Chondrocyte (in vitro differentiated cells): Measurements from ENCODE around the gene NUP210. TPM values are rescaled to one million over a fixed set of nuclear protein-coding genes. Genes with fewer than 3 reads are reported as not detected.
A peak's percentile ranks its signal among the peaks of the same experiment; 100 is the strongest.

ENCODE experiments used
- DNase-seq: peaks from one replicate; pipeline ENCODE4 v3.0.0; 2021; ENCODE audit warnings: mixed read lengths, low spot score
- H3K27ac Mint-ChIP-seq: one replicate; pipeline ENCODE4 v1.8.0; 2021; ENCODE audit warnings: mild to moderate bottlenecking, moderate library complexity, mixed read lengths; ENCODE audit not compliant: unreplicated experiment
- H3K27me3 Mint-ChIP-seq: 2 replicates; pipeline ENCODE4 v1.8.0; 2021; ENCODE audit warnings: low read depth, mixed read lengths
- H3K36me3 Mint-ChIP-seq: 2 replicates; pipeline ENCODE4 v1.8.0; 2021; ENCODE audit warnings: low read depth, mixed read lengths
- H3K4me1 Mint-ChIP-seq: 2 replicates; pipeline ENCODE4 v1.8.0; 2021; ENCODE audit warnings: low read depth, mild to moderate bottlenecking, mixed read lengths
- H3K4me3 Mint-ChIP-seq: one replicate; pipeline ENCODE4 v1.8.0; 2021; ENCODE audit warnings: mild to moderate bottlenecking, moderate library complexity, mixed read lengths; ENCODE audit not compliant: unreplicated experiment
- H3K9me3 Mint-ChIP-seq: 2 replicates; pipeline ENCODE4 v1.8.0; 2021; ENCODE audit warnings: low read depth, mixed read lengths
- total RNA-seq: library from RNA; stranded (reverse); gene quantifications from 3 replicates; pipeline ENCODE4 v1.2.1, GENCODE V29; 2021
- TF ChIP-seq, protein P1 (sequence below): fragments of 200-600 bp; sonication (generic); IDR thresholded peaks from 2 replicates; pipeline ENCODE4 v1.5.0; 2021; ENCODE audit warnings: antibody characterized with exemption, mild to moderate bottlenecking, moderate library complexity

Gene NUP210
- total RNA-seq, 1 donor from 2014 or later: 0.72 TPM

DNA sequence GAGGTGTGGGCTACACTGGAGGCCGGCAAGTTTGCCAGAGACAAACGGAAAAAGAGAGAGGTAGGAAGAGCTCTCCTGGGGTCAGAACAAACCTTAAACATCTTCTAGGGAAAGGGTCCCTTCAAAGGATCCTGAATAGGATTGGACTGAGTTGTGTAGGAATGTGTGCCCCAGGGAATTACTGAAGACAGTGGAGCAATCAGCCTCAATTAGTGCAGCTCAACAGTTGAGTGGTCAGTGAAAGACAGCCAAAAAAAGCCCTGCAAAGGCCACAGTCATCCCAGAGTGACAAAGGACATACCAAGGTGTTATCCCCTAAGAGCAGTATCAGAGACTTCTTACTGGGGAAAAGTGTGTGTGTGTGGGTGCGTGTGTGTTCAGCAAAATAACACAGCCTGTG is 70.3 kb downstream of the NUP210 start:
- Mint-ChIP-seq H3K27ac (no peak overlapping the region), H3K9me3 (no peaks in the 10 kb centered on the region)

DNA sequence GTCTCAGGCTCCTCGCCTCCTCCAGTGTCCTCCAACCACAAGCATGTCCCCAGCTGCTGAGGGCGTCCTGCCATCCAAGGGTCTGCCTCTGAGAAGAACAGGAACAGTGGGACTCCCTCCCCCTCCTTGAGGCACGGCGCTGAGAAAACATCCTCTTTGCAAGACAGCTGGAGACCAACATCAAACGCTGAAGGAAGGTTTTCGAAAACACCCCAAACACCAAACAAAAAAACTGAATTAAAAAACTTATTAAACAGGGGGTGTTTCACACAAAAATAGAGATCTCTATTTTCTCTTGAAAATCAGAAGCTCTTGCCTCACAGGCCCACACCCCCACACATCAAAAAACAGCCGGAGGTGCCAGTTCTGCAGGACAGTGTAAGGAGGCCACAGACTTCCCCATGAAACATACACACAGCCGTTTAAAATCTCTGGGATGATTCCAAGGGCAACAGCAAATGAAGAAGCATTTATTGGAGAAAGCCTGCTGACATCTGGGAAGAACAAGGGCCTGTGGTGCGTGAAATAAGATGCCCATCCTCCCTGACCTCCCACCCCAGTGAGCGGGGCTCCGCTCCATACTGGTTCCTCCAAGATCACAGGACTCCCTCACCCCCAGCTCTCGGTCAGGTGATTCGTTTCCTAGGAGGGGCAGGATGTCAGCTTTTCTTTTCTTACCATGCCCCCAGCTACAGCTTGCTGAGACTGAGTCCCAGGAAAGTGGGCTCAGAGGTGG is 71.3 kb downstream of the NUP210 start:
- TF ChIP-seq, protein P1, sequence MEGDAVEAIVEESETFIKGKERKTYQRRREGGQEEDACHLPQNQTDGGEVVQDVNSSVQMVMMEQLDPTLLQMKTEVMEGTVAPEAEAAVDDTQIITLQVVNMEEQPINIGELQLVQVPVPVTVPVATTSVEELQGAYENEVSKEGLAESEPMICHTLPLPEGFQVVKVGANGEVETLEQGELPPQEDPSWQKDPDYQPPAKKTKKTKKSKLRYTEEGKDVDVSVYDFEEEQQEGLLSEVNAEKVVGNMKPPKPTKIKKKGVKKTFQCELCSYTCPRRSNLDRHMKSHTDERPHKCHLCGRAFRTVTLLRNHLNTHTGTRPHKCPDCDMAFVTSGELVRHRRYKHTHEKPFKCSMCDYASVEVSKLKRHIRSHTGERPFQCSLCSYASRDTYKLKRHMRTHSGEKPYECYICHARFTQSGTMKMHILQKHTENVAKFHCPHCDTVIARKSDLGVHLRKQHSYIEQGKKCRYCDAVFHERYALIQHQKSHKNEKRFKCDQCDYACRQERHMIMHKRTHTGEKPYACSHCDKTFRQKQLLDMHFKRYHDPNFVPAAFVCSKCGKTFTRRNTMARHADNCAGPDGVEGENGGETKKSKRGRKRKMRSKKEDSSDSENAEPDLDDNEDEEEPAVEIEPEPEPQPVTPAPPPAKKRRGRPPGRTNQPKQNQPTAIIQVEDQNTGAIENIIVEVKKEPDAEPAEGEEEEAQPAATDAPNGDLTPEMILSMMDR: no peak
- H3K4me1 Mint-ChIP-seq: peaks cover 35% of the 10 kb centered on the region
- H3K9me3 Mint-ChIP-seq: no peaks in the 10 kb centered on the region
- no peak overlapping the region for H3K4me3 Mint-ChIP-seq
- H3K36me3 Mint-ChIP-seq: no peaks in the 10 kb centered on the region
- H3K27ac Mint-ChIP-seq: no peak overlapping the region
- H3K27me3 Mint-ChIP-seq: peaks cover 5% of the 10 kb centered on the region
- no peak for DNase-seq

More for the DNA sequence above, 70.3 kb downstream of the NUP210 start:
- Mint-ChIP-seq H3K4me1 (peaks cover 35% of the 10 kb centered on the region), H3K36me3 (no peaks in the 10 kb centered on the region), H3K4me3 (no peak overlapping the region), H3K27me3 (peaks cover 5% of the 10 kb centered on the region)
- TF ChIP-seq, protein P1: no peak
- no peak for DNase-seq

DNA sequence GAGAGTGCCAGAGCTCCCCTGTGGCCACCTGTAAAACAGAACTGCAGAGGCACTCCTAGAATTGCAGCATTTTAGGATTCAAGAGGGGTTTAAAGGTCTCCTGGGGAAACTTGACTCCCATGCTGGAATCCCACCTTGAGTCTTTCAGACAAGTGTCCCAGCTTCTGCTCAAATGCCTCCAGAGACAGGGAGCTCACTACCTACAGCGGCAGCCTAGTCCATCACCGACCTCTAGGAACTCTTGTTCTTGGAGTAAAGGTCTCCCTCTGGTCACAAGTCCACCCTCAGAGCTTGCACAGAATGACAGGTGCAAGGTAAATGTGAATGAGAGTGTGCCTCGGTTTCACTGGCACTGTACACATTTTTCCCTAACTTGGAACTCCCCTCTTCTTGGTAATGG is 72.0 kb downstream of the NUP210 start:
- Mint-ChIP-seq H3K27ac (no peak overlapping the region), H3K4me1 (peaks cover 34% of the 10 kb centered on the region), H3K9me3 (no peaks in the 10 kb centered on the region), H3K4me3 (no peak overlapping the region), H3K36me3 (no peaks in the 10 kb centered on the region), H3K27me3 (peaks cover 5% of the 10 kb centered on the region)
- TF ChIP-seq, protein P1: no peak
- DNase-seq: no peak

DNA sequence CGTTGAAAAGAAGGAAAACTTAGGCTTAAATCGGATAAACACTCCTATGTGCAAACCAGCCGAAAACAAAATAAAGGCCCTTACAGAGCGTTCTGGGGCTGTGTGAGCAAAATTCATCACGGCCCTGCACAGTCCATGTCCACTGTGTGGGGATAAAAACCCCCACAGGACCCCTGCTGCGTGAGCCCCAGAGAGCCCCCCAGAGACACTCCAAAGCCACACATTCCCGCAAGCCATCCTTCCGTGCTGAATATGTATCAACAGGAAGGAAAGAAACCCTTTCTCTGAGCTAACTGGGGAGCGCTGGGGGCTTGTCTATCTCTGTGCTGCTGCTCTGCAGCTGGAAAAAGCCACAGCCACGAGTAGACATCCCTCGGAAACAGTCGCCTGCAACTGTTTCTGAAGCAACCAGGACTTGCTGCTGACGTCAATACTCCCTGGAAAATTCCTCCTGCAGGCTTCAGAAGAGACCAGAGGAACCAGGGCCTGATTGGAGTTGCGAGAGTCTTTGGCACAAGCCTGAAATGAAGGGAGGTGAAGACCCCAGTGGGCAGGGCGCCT is 72.7 kb downstream of the NUP210 start:
- Mint-ChIP-seq H3K27me3 (peaks cover 5% of the 10 kb centered on the region), H3K36me3 (no peaks in the 10 kb centered on the region), H3K9me3 (peaks cover 3% of the 10 kb centered on the region), H3K27ac (no peak overlapping the region), H3K4me1 (peaks cover 27% of the 10 kb centered on the region), H3K4me3 (no peak overlapping the region)
- TF ChIP-seq, protein P1: no peak
- DNase-seq: no peak

- H3K36me3 Mint-ChIP-seq: no peaks in the 10 kb centered on the region
- peaks cover 5% of the 10 kb centered on the region for H3K27me3 Mint-ChIP-seq
- peaks cover 27% of the 10 kb centered on the region for H3K4me1 Mint-ChIP-seq
- H3K9me3 Mint-ChIP-seq: peaks cover 6% of the 10 kb centered on the region
- DNase-seq: no peak
- H3K27ac Mint-ChIP-seq: no peak overlapping the region
- TF ChIP-seq, protein P1: peak; percentile 55
- H3K4me3 Mint-ChIP-seq: no peak overlapping the region
These were observed 73.4 kb downstream of the NUP210 start for GRCh38 chr3:13346481-13347389.
